ENCODE measurements around the gene L3MBTL3. TPM values are rescaled to one million over a fixed set of nuclear protein-coding genes. Genes with fewer than 3 reads are reported as not detected.

L3MBTL3 gene
- total RNA-seq, 2 donors from 2014 or later, result 23.7 to 39.7 TPM

DNA sequence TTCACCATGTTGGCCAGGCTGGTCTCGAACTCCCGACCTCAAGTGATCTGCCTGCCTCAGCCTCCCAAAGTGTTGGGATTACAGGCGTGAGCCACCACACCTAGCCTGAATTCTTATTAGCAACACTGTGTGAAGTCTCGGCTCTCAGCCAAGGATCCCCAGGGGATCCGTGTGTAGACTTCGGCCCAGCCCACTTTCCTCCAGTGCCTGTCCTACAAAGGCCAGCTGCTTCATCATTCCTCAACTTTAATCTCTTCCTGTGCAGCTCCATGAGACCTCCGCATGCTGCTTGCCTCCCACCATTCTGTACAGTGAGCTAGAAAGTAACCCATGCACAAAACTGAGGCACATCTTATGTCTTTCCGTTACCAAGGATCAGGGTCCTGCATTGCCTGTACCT, 132.5 kb downstream of the L3MBTL3 start:
- 75 to 86% methylated on average over 6 to 8 of the region's 8 CpGs for WGBS, 2 experiments (ENCODE audit: insufficient coverage in 1 of 2, insufficient read length in 1 of 2)

DNA sequence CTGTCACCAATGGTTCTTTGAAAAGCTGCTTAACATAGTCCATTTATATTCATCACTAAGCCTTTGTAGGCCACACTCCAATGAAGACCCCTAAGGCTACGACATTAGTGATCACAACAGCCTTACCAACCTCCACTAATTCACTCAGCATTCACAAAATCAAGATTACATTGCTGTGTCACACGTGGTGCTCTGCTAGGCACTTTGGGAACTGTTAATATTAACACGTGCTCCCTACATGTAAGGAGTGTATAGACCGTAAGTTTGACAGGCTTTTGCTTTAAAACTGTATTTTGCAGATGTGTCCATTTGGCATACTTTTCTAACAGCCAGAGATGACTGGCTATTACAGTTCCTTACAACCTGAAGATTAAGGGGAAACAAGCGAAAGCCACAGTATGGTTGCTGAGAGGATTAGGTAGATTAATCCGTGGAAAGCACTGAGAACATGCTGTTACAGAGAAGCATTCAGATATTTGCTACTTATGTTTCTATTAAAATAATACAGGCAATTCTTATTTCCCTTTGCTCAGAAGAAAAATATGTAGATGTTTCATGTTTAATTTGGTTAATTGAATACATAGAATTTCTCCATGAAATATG, 134.6 kb downstream of the L3MBTL3 start:
- H3K4me1 ChIP-seq (ENCODE audit: control insufficient read depth, insufficient read depth, low read length), result peaks cover 2% of the 10 kb centered on the region
- no peaks in the 10 kb centered on the region for H3K9me3 ChIP-seq (ENCODE audit: control insufficient read depth, low read length)
- H3K4me3 ChIP-seq (ENCODE audit: low read length), result no peak overlapping the region
- Mint-ChIP-seq H3K27ac (no peak overlapping the region), H3K4me1 (no peaks in the 10 kb centered on the region), H3K36me3 (ENCODE audit: low read depth) (peaks cover 65% of the 10 kb centered on the region), H3K9me3 (no peaks in the 10 kb centered on the region), H3K27me3 (ENCODE audit: insufficient read depth) (no peaks in the 10 kb centered on the region), H3K4me3 (no peak overlapping the region)
- H3K9ac ChIP-seq (ENCODE audit: extremely low read depth, low read length, poor library complexity, severe bottlenecking), result no peak overlapping the region
- TF ChIP-seq, protein P1, sequence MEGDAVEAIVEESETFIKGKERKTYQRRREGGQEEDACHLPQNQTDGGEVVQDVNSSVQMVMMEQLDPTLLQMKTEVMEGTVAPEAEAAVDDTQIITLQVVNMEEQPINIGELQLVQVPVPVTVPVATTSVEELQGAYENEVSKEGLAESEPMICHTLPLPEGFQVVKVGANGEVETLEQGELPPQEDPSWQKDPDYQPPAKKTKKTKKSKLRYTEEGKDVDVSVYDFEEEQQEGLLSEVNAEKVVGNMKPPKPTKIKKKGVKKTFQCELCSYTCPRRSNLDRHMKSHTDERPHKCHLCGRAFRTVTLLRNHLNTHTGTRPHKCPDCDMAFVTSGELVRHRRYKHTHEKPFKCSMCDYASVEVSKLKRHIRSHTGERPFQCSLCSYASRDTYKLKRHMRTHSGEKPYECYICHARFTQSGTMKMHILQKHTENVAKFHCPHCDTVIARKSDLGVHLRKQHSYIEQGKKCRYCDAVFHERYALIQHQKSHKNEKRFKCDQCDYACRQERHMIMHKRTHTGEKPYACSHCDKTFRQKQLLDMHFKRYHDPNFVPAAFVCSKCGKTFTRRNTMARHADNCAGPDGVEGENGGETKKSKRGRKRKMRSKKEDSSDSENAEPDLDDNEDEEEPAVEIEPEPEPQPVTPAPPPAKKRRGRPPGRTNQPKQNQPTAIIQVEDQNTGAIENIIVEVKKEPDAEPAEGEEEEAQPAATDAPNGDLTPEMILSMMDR (conservative IDR thresholded peaks at IDR 0.05), result no peak
- DNase-seq, result no peak
- no peak overlapping the region for H3K27ac ChIP-seq (ENCODE audit: low read depth, low read length)
- no peaks in the 10 kb centered on the region for H3K27me3 ChIP-seq (ENCODE audit: control insufficient read depth, insufficient read depth, low read length, poor library complexity, severe bottlenecking)
- WGBS, 2 experiments (ENCODE audit: insufficient coverage in 1 of 2, insufficient read length in 1 of 2), result 83 to 88% methylated on average over 6 of the region's 6 CpGs
- H3K36me3 ChIP-seq (ENCODE audit: control insufficient read depth, insufficient read depth, low read length), result peaks cover 16% of the 10 kb centered on the region

More for the DNA sequence above, 132.5 kb downstream of the L3MBTL3 start:
- H3K36me3 ChIP-seq (ENCODE audit: control insufficient read depth, insufficient read depth, low read length), result peaks cover 16% of the 10 kb centered on the region
- TF ChIP-seq, protein P1 (conservative IDR thresholded peaks at IDR 0.05), result no peak
- H3K27ac ChIP-seq (ENCODE audit: low read depth, low read length), result no peak overlapping the region
- no peaks in the 10 kb centered on the region for H3K9me3 ChIP-seq (ENCODE audit: control insufficient read depth, low read length)
- H3K27me3 Mint-ChIP-seq (ENCODE audit: insufficient read depth), result no peaks in the 10 kb centered on the region
- H3K4me1 ChIP-seq (ENCODE audit: control insufficient read depth, insufficient read depth, low read length), result peaks cover 2% of the 10 kb centered on the region
- DNase-seq, result no peak
- H3K9me3 Mint-ChIP-seq, result no peaks in the 10 kb centered on the region
- peaks cover 75% of the 10 kb centered on the region for H3K36me3 Mint-ChIP-seq (ENCODE audit: low read depth)
- H3K4me1 Mint-ChIP-seq, result no peaks in the 10 kb centered on the region
- no peak overlapping the region for H3K4me3 ChIP-seq (ENCODE audit: low read length)
- H3K27me3 ChIP-seq (ENCODE audit: control insufficient read depth, insufficient read depth, low read length, poor library complexity, severe bottlenecking), result no peaks in the 10 kb centered on the region
- H3K9ac ChIP-seq (ENCODE audit: extremely low read depth, low read length, poor library complexity, severe bottlenecking), result no peak overlapping the region
- no peak overlapping the region for H3K27ac Mint-ChIP-seq
- H3K4me3 Mint-ChIP-seq, result no peak overlapping the region

DNA sequence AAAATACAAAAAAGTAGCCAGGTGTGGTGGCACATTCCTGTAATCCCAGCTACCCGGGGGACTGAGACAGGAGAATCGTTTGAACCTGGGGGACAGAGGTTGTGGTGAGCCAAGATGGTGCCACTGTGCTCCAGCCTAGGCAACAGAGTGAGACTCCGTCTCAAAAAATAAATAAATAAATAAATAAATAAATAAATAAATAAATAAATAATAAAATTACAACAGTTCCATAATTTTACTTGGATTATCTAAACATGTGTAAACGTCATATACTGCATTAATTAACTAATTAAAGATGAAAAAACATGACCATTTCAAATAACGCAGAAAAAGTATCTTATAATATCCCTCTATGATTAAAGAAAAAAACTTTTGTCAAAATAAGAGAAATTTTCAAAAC, 138.5 kb downstream of the L3MBTL3 start:
- Histone ChIP-seq H3K4me1 (ENCODE audit: control insufficient read depth, insufficient read depth, low read length) (peaks cover 2% of the 10 kb centered on the region), H3K27me3 (ENCODE audit: control insufficient read depth, insufficient read depth, low read length, poor library complexity, severe bottlenecking) (no peaks in the 10 kb centered on the region), H3K9ac (ENCODE audit: extremely low read depth, low read length, poor library complexity, severe bottlenecking) (no peak overlapping the region), H3K4me3 (ENCODE audit: low read length) (no peak overlapping the region), H3K9me3 (ENCODE audit: control insufficient read depth, low read length) (peaks cover 8% of the 10 kb centered on the region), H3K36me3 (ENCODE audit: control insufficient read depth, insufficient read depth, low read length) (peaks cover 8% of the 10 kb centered on the region), H3K27ac (ENCODE audit: low read depth, low read length) (no peak overlapping the region)
- no peak for DNase-seq
- no peak overlapping the region for H3K4me3 Mint-ChIP-seq
- peaks cover 16% of the 10 kb centered on the region for H3K9me3 Mint-ChIP-seq
- H3K27ac Mint-ChIP-seq, result no peak overlapping the region
- peaks cover 60% of the 10 kb centered on the region for H3K36me3 Mint-ChIP-seq (ENCODE audit: low read depth)
- no peaks in the 10 kb centered on the region for H3K4me1 Mint-ChIP-seq
- 95 to 100% methylated on average over 1 to 4 of the region's 5 CpGs for WGBS, 2 experiments (ENCODE audit: insufficient coverage in 1 of 2, insufficient read length in 1 of 2)
- no peaks in the 10 kb centered on the region for H3K27me3 Mint-ChIP-seq (ENCODE audit: insufficient read depth)
- TF ChIP-seq, protein P1 (conservative IDR thresholded peaks at IDR 0.05), result no peak

Measured in endodermal cell (in vitro differentiated cells).